IMR-90 (cell line): ENCODE results near the gene DPP6. TPM values are rescaled to one million over a fixed set of nuclear protein-coding genes. Genes with fewer than 3 reads are reported as not detected.

Experiments
- ATAC-seq: fragments of 200-7000 bp; cut with Tn5 transposase; 2 replicates; pipeline ENCODE4 v1.9.1; 2020; ENCODE audit warnings: low read depth, mild to moderate bottlenecking, moderate library complexity
- BruUV-seq: library from RNA; stranded (reverse); fragments of 400-500 nt; replicated peaks from 2 replicates; lab custom pipeline; 2021; lab: Mats Ljungman, UMichigan
- CTCF ChIA-PET: fragments of 300-600 bp; formaldehyde crosslinking; extraction: SDS; loops from one replicate; lab custom pipeline; 2021; ENCODE audit warnings: antibody characterized with exemption; lab: Yijun Ruan, JAX
- POLR2A ChIA-PET: fragments of 300-600 bp; sonication (Branson Sonifier 250); formaldehyde crosslinking; loops from one replicate; lab custom pipeline; 2022; ENCODE audit warnings: antibody characterized with exemption; ENCODE audit not compliant: unreplicated experiment; lab: Charles Lee
- DNase-seq: peaks from one replicate; pipeline ENCODE4 v3.0.0; 2013
- H2AFZ ChIP-seq: replicated peaks from 2 replicates; pipeline ENCODE3; 2013; ENCODE audit warnings: low read length, mild to moderate bottlenecking; ENCODE audit not compliant: poor library complexity
- H2AK5ac ChIP-seq: 2 replicates; pipeline ENCODE4 v1.6.1; 2013; ENCODE audit warnings: low read depth, low read length, inconsistent platforms
- H2AK9ac ChIP-seq: replicated peaks from 2 replicates; pipeline ENCODE3; 2013; ENCODE audit warnings: mild to moderate bottlenecking, low read depth, low read length, moderate library complexity; ENCODE audit not compliant: poor library complexity
- H2BK120ac ChIP-seq: 2 replicates; pipeline ENCODE4 v1.6.1; 2013; ENCODE audit warnings: low read depth, low read length, inconsistent platforms
- H2BK15ac ChIP-seq: 3 replicates; pipeline ENCODE4 v1.6.1; 2013; ENCODE audit warnings: low read depth, low read length, inconsistent platforms
- H2BK20ac ChIP-seq: 2 replicates; pipeline ENCODE4 v1.6.1; 2013; ENCODE audit warnings: low read depth, mild to moderate bottlenecking, inconsistent platforms, low read length, moderate library complexity
- H2BK5ac ChIP-seq: 2 replicates; pipeline ENCODE4 v1.6.1; 2013; ENCODE audit warnings: mild to moderate bottlenecking, low read depth, low read length, inconsistent platforms; ENCODE audit not compliant: poor library complexity, severe bottlenecking
- H3K14ac ChIP-seq: replicated peaks from 2 replicates; pipeline ENCODE4 v1.6.1; 2013; ENCODE audit warnings: low read depth, low read length, inconsistent platforms
- H3K18ac ChIP-seq: 2 replicates; pipeline ENCODE4 v1.6.1; 2013; ENCODE audit warnings: low read depth, low read length, control low read depth
- H3K23ac ChIP-seq: 2 replicates; pipeline ENCODE4 v1.6.1; 2013; ENCODE audit warnings: low read depth, low read length, inconsistent platforms
- H3K27ac ChIP-seq: 2 replicates; pipeline ENCODE4 v1.5.1; 2013; ENCODE audit warnings: mild to moderate bottlenecking, control low read depth, low read length; ENCODE audit not compliant: insufficient read depth
- H3K27me3 ChIP-seq: 2 replicates; pipeline ENCODE4 v1.6.1; 2013; ENCODE audit warnings: low read length; ENCODE audit not compliant: control insufficient read depth, insufficient read depth
- H3K36me3 ChIP-seq: 2 replicates; pipeline ENCODE4 v1.6.1; 2013; ENCODE audit warnings: low read length, mixed read lengths; ENCODE audit not compliant: control insufficient read depth, insufficient read depth
- H3K4ac ChIP-seq: 2 replicates; pipeline ENCODE4 v1.6.1; 2013; ENCODE audit warnings: low read depth, low read length, inconsistent platforms
- H3K4me1 ChIP-seq: 2 replicates; pipeline ENCODE4 v1.6.1; 2013; ENCODE audit warnings: low read length, mixed read lengths; ENCODE audit not compliant: control insufficient read depth, insufficient read depth
- H3K4me2 ChIP-seq: 2 replicates; pipeline ENCODE4 v1.6.1; 2013; ENCODE audit warnings: low read depth, mild to moderate bottlenecking, control low read depth, low read length, moderate library complexity
- H3K4me3 ChIP-seq: 2 replicates; pipeline ENCODE4 v1.5.1; 2013; ENCODE audit warnings: low read depth, mild to moderate bottlenecking, control low read depth, low read length, moderate library complexity; ENCODE audit not compliant: insufficient read depth
- H3K56ac ChIP-seq: 2 replicates; pipeline ENCODE4 v1.6.1; 2013; ENCODE audit warnings: low read length, inconsistent platforms; ENCODE audit not compliant: insufficient read depth; ENCODE audit errors: extremely low read depth
- H3K79me1 ChIP-seq, 2 experiments: 2 replicates each; pipeline ENCODE4 v1.6.1; 2013; ENCODE audit warnings: low read length in 2 of 2, inconsistent platforms in 1 of 2, low read depth in 1 of 2
- H3K9ac ChIP-seq: 2 replicates; pipeline ENCODE4 v1.6.1; 2013; ENCODE audit warnings: low read depth, low read length, control low read depth
- H3K9me1 ChIP-seq: 2 replicates; pipeline ENCODE4 v1.6.1; 2013; ENCODE audit warnings: low read length, inconsistent platforms; ENCODE audit not compliant: insufficient read depth
- H3K9me3 ChIP-seq: 2 replicates; pipeline ENCODE4 v1.6.1; 2013; ENCODE audit warnings: low read length; ENCODE audit not compliant: control insufficient read depth, insufficient read depth
- H4K20me1 ChIP-seq: 2 replicates; pipeline ENCODE4 v1.6.1; 2013; ENCODE audit warnings: low read length, inconsistent platforms; ENCODE audit not compliant: insufficient read depth
- H4K5ac ChIP-seq: 2 replicates; pipeline ENCODE4 v1.6.1; 2013; ENCODE audit warnings: mild to moderate bottlenecking, low read depth, low read length, control low read depth
- H4K8ac ChIP-seq, 2 experiments: 2 replicates each; pipeline ENCODE4 v1.6.1; 2013; ENCODE audit warnings: low read depth in 2 of 2, low read length in 2 of 2, control low read depth in 1 of 2, inconsistent platforms in 1 of 2
- H4K91ac ChIP-seq: 2 replicates; pipeline ENCODE4 v1.6.1; 2013; ENCODE audit warnings: low read depth, low read length, inconsistent platforms; ENCODE audit not compliant: insufficient read depth
- BHLHE40 ChIP-seq: fragments of 150-350 bp; IDR thresholded peaks from 2 replicates; pipeline ENCODE4 v1.6.1; 2016; ENCODE audit warnings: mild to moderate bottlenecking, low read depth, low read length
- CHD1 ChIP-seq: IDR thresholded peaks from 2 replicates; pipeline ENCODE4 v1.6.1; 2012; ENCODE audit warnings: low read depth, low read length, improper control_type of control experiment
- CTCF ChIP-seq: conservative IDR thresholded peaks from 2 replicates; pipeline ENCODE4 v1.5.1; 2012; ENCODE audit warnings: mild to moderate bottlenecking, low read depth, low read length, improper control_type of control experiment
- MAFK ChIP-seq: IDR thresholded peaks from 2 replicates; pipeline ENCODE4 v1.6.1; 2012; ENCODE audit warnings: low read depth, low read length, improper control_type of control experiment
- NFE2L2 ChIP-seq: fragments of 150-350 bp; IDR thresholded peaks from 2 replicates; pipeline ENCODE4 v1.6.1; 2016; ENCODE audit warnings: low read depth, mild to moderate bottlenecking, low read length
- WGBS, 2 experiments: methylation state at CpG; one replicate each; pipeline versions ENCODE4 v1.1.5 to v1.1.7; 2013; ENCODE audit warnings: missing lambda C conversion rate in 2 of 2; ENCODE audit not compliant: insufficient read length in 1 of 2; ENCODE audit errors: extremely low coverage in 2 of 2; 5-methylcytosine and 5-hydroxymethylcytosine counted together
- dilution Hi-C: fragments of 300-500 bp; cut with HindIII; formaldehyde crosslinking; loops from one replicate; pipeline ENCODE4 v1.14.3; 2018; ENCODE audit warnings: low sequenced_read_pairs; ENCODE audit not compliant: unreplicated experiment
- in situ Hi-C: fragments of 300-500 bp; cut with MboI; formaldehyde crosslinking; loops from 3 replicates; pipeline ENCODE4 v1.14.3; 2019; ENCODE audit warnings: low sequenced_read_pairs, inconsistent platforms, mixed read lengths
- intact Hi-C: fragments of 100-400 bp; cut with micrococcal nuclease; formaldehyde crosslinking; loops from 2 replicates; pipeline ENCODE4 v1.10.0; 2022
- polyA plus RNA-seq, 3 experiments: library from polyadenylated mRNA; depleted of rRNA; stranded (reverse); fragments of >200 nt; gene quantifications; 2 replicates each; pipeline ENCODE4 v1.2.3, GENCODE V29; 2012; ENCODE audit warnings: low replicate concordance in 1 of 3
- total RNA-seq: library from RNA; depleted of rRNA; stranded (reverse); fragments of >200 nt; gene quantifications from 2 replicates; pipeline ENCODE4 v1.2.3, GENCODE V29; 2012
- TF ChIP-seq, protein P1 (sequence below): fragments of 150-350 bp; IDR thresholded peaks from 2 replicates; pipeline ENCODE4 v1.6.1; 2016; ENCODE audit warnings: low read depth, mild to moderate bottlenecking, low read length, moderate library complexity, borderline replicate concordance

The DPP6 gene
- total and polyA plus RNA-seq, 2 of the 4 experiments (the other 2 are of a cell fraction), result not detected

DNA sequence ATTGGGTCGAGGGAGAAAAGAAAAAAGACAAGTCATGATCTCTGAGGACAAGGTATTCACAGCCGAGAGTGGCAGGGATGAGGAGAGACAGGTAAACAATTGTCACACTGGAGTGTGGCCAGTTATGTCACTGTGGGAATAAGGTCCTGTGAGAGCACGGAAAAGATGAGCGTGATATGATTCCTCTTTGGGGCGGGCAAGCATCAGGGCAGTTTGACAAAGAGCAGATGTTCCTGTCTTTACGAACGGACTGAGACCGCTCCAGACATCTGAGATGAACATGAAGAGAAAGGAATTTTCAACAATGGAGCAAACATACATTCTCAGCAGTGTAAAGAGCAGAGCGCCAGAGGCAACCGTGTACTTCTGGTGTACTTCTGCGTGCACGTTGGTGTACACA lies 278.1 kb downstream of the DPP6 start:
- H4K20me1 ChIP-seq, result no peaks in the 10 kb centered on the region
- no peak overlapping the region for H3K14ac ChIP-seq
- H2BK120ac ChIP-seq, result no peak overlapping the region
- no peak overlapping the region for H3K18ac ChIP-seq
- H3K56ac ChIP-seq, result no peak overlapping the region
- no peak overlapping the region for H4K5ac ChIP-seq
- in situ Hi-C loops, result no loop called here
- H2BK15ac ChIP-seq, result no peak overlapping the region
- intact Hi-C loops, result no loop called here
- H3K4ac ChIP-seq, result no peak overlapping the region
- H3K9me1 ChIP-seq, result no peaks in the 10 kb centered on the region
- H3K9me3 ChIP-seq, result peaks cover 20% of the 10 kb centered on the region; the same call in 1 of the 2 replicates
- no peak overlapping the region for H4K91ac ChIP-seq
- no peak overlapping the region for H2BK5ac ChIP-seq
- POLR2A ChIA-PET, result no interaction called here
- no peaks in the 10 kb centered on the region for H3K79me1 ChIP-seq
- no peaks in the 10 kb centered on the region for H3K36me3 ChIP-seq
- no peak overlapping the region for H3K4me2 ChIP-seq
- H3K27me3 ChIP-seq, result no peaks in the 10 kb centered on the region
- CTCF ChIA-PET, result no interaction called here
- no peak for ATAC-seq
- H3K27ac ChIP-seq, result no peak overlapping the region
- H2BK20ac ChIP-seq, result no peak overlapping the region
- H2AK9ac ChIP-seq, result no peak overlapping the region
- H3K9ac ChIP-seq, result no peak overlapping the region
- no peaks in the 10 kb centered on the region for H3K4me1 ChIP-seq
- no peak overlapping the region for H4K8ac ChIP-seq
- DNase-seq, result no peak
- no peak overlapping the region for H2AFZ ChIP-seq
- H3K4me3 ChIP-seq, result no peak overlapping the region
- dilution Hi-C loops, result no loop called here
- no peak overlapping the region for H2AK5ac ChIP-seq
- TF ChIP-seq, protein P1, sequence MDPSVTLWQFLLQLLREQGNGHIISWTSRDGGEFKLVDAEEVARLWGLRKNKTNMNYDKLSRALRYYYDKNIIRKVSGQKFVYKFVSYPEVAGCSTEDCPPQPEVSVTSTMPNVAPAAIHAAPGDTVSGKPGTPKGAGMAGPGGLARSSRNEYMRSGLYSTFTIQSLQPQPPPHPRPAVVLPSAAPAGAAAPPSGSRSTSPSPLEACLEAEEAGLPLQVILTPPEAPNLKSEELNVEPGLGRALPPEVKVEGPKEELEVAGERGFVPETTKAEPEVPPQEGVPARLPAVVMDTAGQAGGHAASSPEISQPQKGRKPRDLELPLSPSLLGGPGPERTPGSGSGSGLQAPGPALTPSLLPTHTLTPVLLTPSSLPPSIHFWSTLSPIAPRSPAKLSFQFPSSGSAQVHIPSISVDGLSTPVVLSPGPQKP, result no peak
- no peak for TF ChIP-seq CTCF
- TF ChIP-seq BHLHE40, result no peak
- no peak for TF ChIP-seq MAFK
- no peak for TF ChIP-seq CHD1
- TF ChIP-seq NFE2L2, result no peak
- BruUV-seq, result no TSS peak
- WGBS, 2 experiments, result 10% methylated on average over 3 of the region's 12 CpGs; no CpG with 5 or more reads in 1 of the 2 experiments
- no peak overlapping the region for H3K23ac ChIP-seq
